WERI-Rb-1 (cell line): ENCODE measurements around the gene ACOX3.
A peak's percentile ranks its signal among the peaks of the same experiment; 100 is the strongest.

ENCODE experiments used
- DNase-seq: peaks from one replicate; pipeline ENCODE4 v3.0.0-alpha.2; 2020
- H3K27ac ChIP-seq: fragments of 250-450 bp; sonication (Bioruptor Pico); 2 replicates; pipeline ENCODE4 v1.5.1; 2020; ENCODE audit warnings: mild to moderate bottlenecking, moderate library complexity
- H3K27me3 ChIP-seq: fragments of 250-450 bp; sonication (Bioruptor Pico); 2 replicates; pipeline ENCODE4 v1.5.1; 2021; ENCODE audit warnings: mild to moderate bottlenecking, low read depth, moderate library complexity; ENCODE audit not compliant: insufficient read depth, severe bottlenecking
- H3K36me3 ChIP-seq: fragments of 250-450 bp; sonication (Bioruptor Pico); 2 replicates; pipeline ENCODE4 v1.5.1; 2020; ENCODE audit warnings: mild to moderate bottlenecking, moderate library complexity
- H3K4me3 ChIP-seq: 2 replicates; pipeline ENCODE4 v1.5.1; 2011; ENCODE audit warnings: low read depth, mild to moderate bottlenecking, control low read depth, low read length
- H3K9me3 ChIP-seq: fragments of 250-450 bp; sonication (Bioruptor Pico); 2 replicates; pipeline ENCODE4 v1.5.1; 2021; ENCODE audit warnings: mild to moderate bottlenecking, moderate library complexity; ENCODE audit not compliant: severe bottlenecking
- CTCF ChIP-seq: IDR thresholded peaks from 2 replicates; pipeline ENCODE4 v1.5.1; 2011; ENCODE audit warnings: low read depth, mild to moderate bottlenecking, control low read depth, inconsistent platforms, low read length

The ACOX3 gene

GRCh38 chr4:8317474-8317873, 123.0 kb downstream of the ACOX3 start:
- Histone ChIP-seq H3K36me3 (no peaks in the 10 kb centered on the region), H3K27ac (no peak overlapping the region), H3K4me3 (no peak overlapping the region), H3K9me3 (peaks cover under 1% of the 10 kb centered on the region), H3K27me3 (no peaks in the 10 kb centered on the region)
- TF ChIP-seq CTCF = no peak
- DNase-seq = no peak

- Histone ChIP-seq H3K4me3 (no peak overlapping the region), H3K36me3 (no peaks in the 10 kb centered on the region), H3K9me3 (peaks cover 4% of the 10 kb centered on the region), H3K27me3 (no peaks in the 10 kb centered on the region), H3K27ac (no peak overlapping the region)
- peak; percentile 7 for DNase-seq
- TF ChIP-seq CTCF = no peak
These were observed 123.6 kb downstream of the ACOX3 start for GRCh38 chr4:8316911-8317351.
